CD4-positive, alpha-beta memory T cell (primary cell): ENCODE results near the gene MLLT3. TPM values are rescaled to one million over a fixed set of nuclear protein-coding genes. Genes with fewer than 3 reads are reported as not detected.

Experiments used
- CTCF ChIA-PET: fragments of 350-600 bp; sonication (Branson Sonifier 250); formaldehyde crosslinking; loops from one replicate; lab custom pipeline; 2021; ENCODE audit warnings: inconsistent platforms; ENCODE audit not compliant: partially characterized antibody; lab: Charles Lee
- POLR2A ChIA-PET: fragments of 350-600 bp; sonication (Branson Sonifier 250); formaldehyde crosslinking; loops from one replicate; lab custom pipeline; 2021; ENCODE audit not compliant: partially characterized antibody; lab: Charles Lee
- DNase-seq, 5 donors: peaks; one replicate each; pipeline versions ENCODE4 v3.0.0 to v3.0.0-alpha.2; 2020 to 2022; ENCODE audit warnings: mixed read lengths in 1 of 5
- H3K27ac ChIP-seq: one replicate; pipeline ENCODE4 v1.7.0; 2013; ENCODE audit warnings: low read depth, low read length
- H3K27me3 ChIP-seq: 2 replicates; pipeline ENCODE4 v1.7.0; 2013; ENCODE audit warnings: mild to moderate bottlenecking, low read length, moderate library complexity; ENCODE audit not compliant: insufficient read depth
- H3K36me3 ChIP-seq: 2 replicates; pipeline ENCODE4 v1.7.0; 2013; ENCODE audit warnings: mild to moderate bottlenecking, low read length, moderate library complexity; ENCODE audit not compliant: insufficient read depth
- H3K4me1 ChIP-seq: 2 replicates; pipeline ENCODE4 v1.7.0; 2013; ENCODE audit warnings: mild to moderate bottlenecking, low read length, moderate library complexity; ENCODE audit not compliant: insufficient read depth
- H3K4me3 ChIP-seq, 2 donors: one replicate each; pipeline ENCODE4 v1.7.0; 2013; ENCODE audit warnings: low read length in 2 of 2, mild to moderate bottlenecking in 1 of 2
- H3K9me3 ChIP-seq, 2 donors: one replicate each; pipeline ENCODE4 v1.7.0; 2013; ENCODE audit warnings: low read length in 2 of 2, control low read depth in 1 of 2; ENCODE audit not compliant: control insufficient read depth in 1 of 2
- H3K27ac Mint-ChIP-seq, 7 donors: one replicate each; pipeline ENCODE4 v1.8.0; 2020 to 2021; ENCODE audit warnings: mixed read lengths in 7 of 7, mild to moderate bottlenecking in 6 of 7, inconsistent platforms in 3 of 7, moderate library complexity in 3 of 7
- H3K27me3 Mint-ChIP-seq, 2 donors: one replicate each; pipeline ENCODE4 v1.8.0; 2020 to 2021; ENCODE audit warnings: mixed read lengths in 2 of 2
- H3K36me3 Mint-ChIP-seq, 2 donors: one replicate each; pipeline ENCODE4 v1.8.0; 2020 to 2021; ENCODE audit warnings: mixed read lengths in 2 of 2, inconsistent platforms in 1 of 2, mild to moderate bottlenecking in 1 of 2
- H3K4me1 Mint-ChIP-seq, 4 donors: one replicate each; pipeline ENCODE4 v1.8.0; 2020 to 2021; ENCODE audit warnings: mixed read lengths in 4 of 4, mild to moderate bottlenecking in 1 of 4
- H3K4me3 Mint-ChIP-seq, 8 donors: one replicate each; pipeline ENCODE4 v1.8.0; 2020 to 2021; ENCODE audit warnings: mixed read lengths in 8 of 8, mild to moderate bottlenecking in 7 of 8, moderate library complexity in 6 of 8, inconsistent platforms in 3 of 8
- H3K9me3 Mint-ChIP-seq, 8 donors: one replicate each; pipeline ENCODE4 v1.8.0; 2020 to 2021; ENCODE audit warnings: mixed read lengths in 8 of 8, mild to moderate bottlenecking in 5 of 8, inconsistent platforms in 3 of 8, moderate library complexity in 1 of 8
- intact Hi-C: fragments of 100-400 bp; cut with micrococcal nuclease; formaldehyde crosslinking; loops from one replicate; pipeline ENCODE4 v1.15.1; 2023
- polyA plus RNA-seq, 2 donors: library from polyadenylated mRNA; unstranded; fragments of 300-500 nt; fragmentation: Illumina TruSeq; gene quantifications; one replicate each; pipeline ENCODE4 v1.2.3, GENCODE V29; 2021
- total RNA-seq, 2 experiments: library from RNA; stranded (reverse); gene quantifications; one replicate each; pipeline ENCODE4 v1.2.3, GENCODE V29; 2021

MLLT3 gene
- total and polyA plus RNA-seq, 4 experiments from 2014 or later, result 20.7 to 54.4 (median 42.5) TPM

DNA sequence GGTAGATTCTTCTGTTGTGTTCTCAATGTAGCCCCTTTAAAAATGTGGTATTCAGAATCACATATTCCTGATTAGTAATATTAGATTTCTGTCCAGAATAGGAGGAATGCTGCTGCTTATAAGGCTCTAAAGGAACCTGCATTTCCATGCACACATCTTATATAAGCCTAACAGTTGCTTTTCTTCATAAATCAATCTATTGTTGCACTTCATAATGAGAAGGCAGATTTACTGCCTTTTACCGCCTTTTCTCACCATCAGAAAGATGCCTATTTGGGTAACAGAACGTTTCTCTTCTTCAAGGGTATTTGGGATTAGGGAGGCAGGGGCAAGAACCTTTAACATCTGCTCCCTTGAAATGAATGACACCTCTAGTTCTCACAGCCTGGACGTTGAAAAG is 243.4 kb downstream of the MLLT3 start:
- Mint-ChIP-seq H3K27ac (no peak overlapping the region), H3K4me1 (peaks cover 29 to 52% (median 41%) of the 10 kb centered on the region in 4 donors), H3K9me3 (no peaks in the 10 kb centered on the region), H3K36me3 (peaks cover 4 to 21% of the 10 kb centered on the region in 2 donors), H3K4me3 (no peak overlapping the region), H3K27me3 (no peaks in the 10 kb centered on the region)
- intact Hi-C loops, result no loop called here
- H3K4me3 ChIP-seq, result no peak overlapping the region
- no peak overlapping the region for H3K27ac ChIP-seq
- H3K9me3 ChIP-seq, result no peaks in the 10 kb centered on the region
- CTCF ChIA-PET, result no interaction called here
- POLR2A ChIA-PET, result no interaction called here
- peaks cover 4% of the 10 kb centered on the region for H3K4me1 ChIP-seq
- H3K36me3 ChIP-seq, result no peaks in the 10 kb centered on the region
- H3K27me3 ChIP-seq, result no peaks in the 10 kb centered on the region
- DNase-seq, result no peak

GRCh38 chr9:20377790-20378189 is 244.5 kb downstream of the MLLT3 start:
- H3K4me1 ChIP-seq, result peaks cover 8% of the 10 kb centered on the region
- H3K27me3 ChIP-seq, result no peaks in the 10 kb centered on the region
- ChIA-PET CTCF (interaction anchor here (1.4 kb wide), 1 partner anchor 18 kb away, joined by 5 read pairs; no protein-coding TSS in a partner anchor), POLR2A (no interaction called here)
- H3K9me3 ChIP-seq, result no peaks in the 10 kb centered on the region
- H3K27me3 Mint-ChIP-seq, result no peaks in the 10 kb centered on the region
- intact Hi-C loops, result no loop called here
- H3K27ac ChIP-seq, result no peak overlapping the region
- DNase-seq, result no peak
- no peak overlapping the region for H3K4me3 Mint-ChIP-seq
- H3K4me3 ChIP-seq, result no peak overlapping the region
- H3K36me3 Mint-ChIP-seq, result peaks cover 4 to 21% of the 10 kb centered on the region in 2 donors
- peaks cover 23 to 52% (median 41%) of the 10 kb centered on the region in 4 donors for H3K4me1 Mint-ChIP-seq
- H3K27ac Mint-ChIP-seq, result peak overlapping the region in 1 of 7 donors; percentile 1
- H3K36me3 ChIP-seq, result no peaks in the 10 kb centered on the region
- no peaks in the 10 kb centered on the region for H3K9me3 Mint-ChIP-seq

DNA sequence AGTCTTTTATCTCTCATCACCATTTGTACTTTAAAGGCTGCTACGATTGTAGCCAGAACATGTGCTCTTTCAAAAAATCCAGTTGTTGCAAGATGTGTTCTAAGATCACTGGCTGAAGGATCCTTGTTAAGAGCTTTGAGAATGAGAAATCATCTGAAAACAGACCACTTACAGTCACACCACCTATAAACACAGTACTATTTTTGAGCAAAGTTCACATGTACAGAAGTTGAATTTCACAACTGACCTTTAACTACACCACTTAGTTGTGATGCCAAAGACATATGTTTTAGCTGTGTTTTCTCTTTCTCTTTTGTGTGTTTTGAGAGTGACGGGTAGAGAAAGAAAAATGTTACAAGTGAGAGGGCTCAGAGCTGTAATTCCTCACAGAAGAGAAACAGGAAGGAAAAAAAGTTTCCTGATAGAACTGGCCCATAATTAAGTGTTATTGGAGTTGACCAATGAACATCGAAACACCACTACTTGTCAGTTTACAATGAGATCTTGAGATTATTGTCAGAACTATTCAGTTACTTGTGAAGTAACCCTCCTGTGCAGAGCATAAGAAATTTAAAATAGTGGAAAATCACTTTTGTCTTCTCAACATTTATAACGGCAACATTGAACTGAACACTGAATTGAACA is 245.4 kb downstream of the MLLT3 start:
- peaks cover 5 to 22% of the 10 kb centered on the region in 2 donors for H3K36me3 Mint-ChIP-seq
- Histone ChIP-seq H3K27me3 (no peaks in the 10 kb centered on the region), H3K9me3 (no peaks in the 10 kb centered on the region), H3K4me1 (peaks cover 10% of the 10 kb centered on the region), H3K4me3 (no peak overlapping the region), H3K36me3 (no peaks in the 10 kb centered on the region), H3K27ac (no peak overlapping the region)
- H3K4me1 Mint-ChIP-seq, result peaks cover 20 to 48% (median 36%) of the 10 kb centered on the region in 4 donors
- H3K27ac Mint-ChIP-seq, result peak overlapping the region in 2 of 7 donors; percentile 4 to 22
- H3K27me3 Mint-ChIP-seq, result no peaks in the 10 kb centered on the region
- intact Hi-C loops, result no loop called here
- no peak for DNase-seq
- no peaks in the 10 kb centered on the region for H3K9me3 Mint-ChIP-seq
- peak overlapping the region in 2 of 8 donors; percentile 18 to 27 for H3K4me3 Mint-ChIP-seq
- POLR2A ChIA-PET, result no interaction called here
- CTCF ChIA-PET, result interaction anchor here (1.4 kb wide), 1 partner anchor 18 kb away, joined by 5 read pairs; no protein-coding TSS in a partner anchor

DNA sequence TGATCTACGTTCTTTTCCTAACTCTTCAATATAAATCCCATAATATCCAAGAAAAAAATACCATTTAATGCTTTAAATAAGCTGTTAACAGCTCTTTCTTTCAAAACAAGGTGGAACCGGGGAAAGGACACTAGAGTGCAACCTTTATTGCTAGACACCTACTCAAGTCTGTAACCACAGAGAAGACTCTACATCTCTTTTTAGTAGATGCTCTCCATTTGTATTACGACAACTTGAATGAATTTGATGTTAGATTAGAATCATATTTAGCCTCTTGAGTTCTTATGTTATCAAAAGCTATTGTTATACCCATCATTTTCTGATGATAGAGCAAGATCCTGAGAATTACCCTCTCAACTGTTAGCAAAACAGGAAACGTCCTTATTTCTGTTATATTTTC is 246.3 kb downstream of the MLLT3 start:
- CTCF ChIA-PET, result interaction anchor here (0.7 kb wide), 1 partner anchor 48 kb away, joined by 3 read pairs; no protein-coding TSS in a partner anchor
- intact Hi-C loops, result no loop called here
- Mint-ChIP-seq H3K27ac (peak overlapping the region in 2 of 7 donors; percentile 29 to 32), H3K4me3 (peak overlapping the region in 1 of 8 donors; percentile 13), H3K27me3 (no peaks in the 10 kb centered on the region), H3K36me3 (peaks cover 6 to 25% of the 10 kb centered on the region in 2 donors), H3K4me1 (peaks cover 26 to 56% (median 43%) of the 10 kb centered on the region in 4 donors), H3K9me3 (no peaks in the 10 kb centered on the region)
- no peak overlapping the region for H3K27ac ChIP-seq
- H3K9me3 ChIP-seq, result no peaks in the 10 kb centered on the region
- H3K27me3 ChIP-seq, result no peaks in the 10 kb centered on the region
- POLR2A ChIA-PET, result no interaction called here
- H3K4me1 ChIP-seq, result peaks cover 10% of the 10 kb centered on the region
- DNase-seq, result no peak
- no peak overlapping the region for H3K4me3 ChIP-seq
- no peaks in the 10 kb centered on the region for H3K36me3 ChIP-seq

GRCh38 chr9:20373263-20373662 is 249.0 kb downstream of the MLLT3 start:
- DNase-seq, result no peak
- H3K36me3 Mint-ChIP-seq, result peaks cover 3 to 29% of the 10 kb centered on the region in 2 donors
- peaks cover 32 to 68% (median 52%) of the 10 kb centered on the region in 4 donors for H3K4me1 Mint-ChIP-seq
- H3K27me3 Mint-ChIP-seq, result no peaks in the 10 kb centered on the region
- Histone ChIP-seq H3K27ac (no peak overlapping the region), H3K27me3 (no peaks in the 10 kb centered on the region), H3K4me3 (no peak overlapping the region), H3K4me1 (peaks cover 16% of the 10 kb centered on the region), H3K9me3 (no peaks in the 10 kb centered on the region), H3K36me3 (no peaks in the 10 kb centered on the region)
- peak overlapping the region in 3 of 7 donors; percentile 22 to 47 (median 37) for H3K27ac Mint-ChIP-seq
- H3K4me3 Mint-ChIP-seq, result no peak overlapping the region
- intact Hi-C loops, result no loop called here
- CTCF ChIA-PET, result no interaction called here
- peaks cover 0 to 2% (median 0%) of the 10 kb centered on the region in 8 donors for H3K9me3 Mint-ChIP-seq
- POLR2A ChIA-PET, result no interaction called here

DNA sequence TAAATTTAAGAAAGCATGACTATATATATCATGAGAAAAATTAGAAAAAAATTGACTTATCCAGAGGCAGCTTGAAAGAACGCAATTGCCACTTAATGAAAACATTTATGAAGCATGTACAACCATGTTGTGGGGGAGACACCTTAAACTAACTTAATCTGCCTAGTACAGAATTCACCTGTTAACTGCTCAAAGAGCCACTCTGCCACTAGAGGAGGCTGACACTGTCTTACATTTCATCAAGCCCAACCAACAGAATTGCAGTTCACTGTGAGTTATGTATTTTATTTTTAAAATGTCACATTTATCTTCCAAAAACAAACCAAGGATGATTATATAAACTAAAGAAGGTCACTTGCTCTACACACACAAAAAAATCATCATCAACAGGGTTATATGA is 252.9 kb downstream of the MLLT3 start:
- H3K4me1 Mint-ChIP-seq, result peaks cover 29 to 51% (median 40%) of the 10 kb centered on the region in 4 donors
- Histone ChIP-seq H3K4me1 (peaks cover 16% of the 10 kb centered on the region), H3K36me3 (no peaks in the 10 kb centered on the region), H3K4me3 (no peak overlapping the region), H3K9me3 (no peaks in the 10 kb centered on the region), H3K27ac (no peak overlapping the region), H3K27me3 (no peaks in the 10 kb centered on the region)
- no peak overlapping the region for H3K27ac Mint-ChIP-seq
- H3K9me3 Mint-ChIP-seq, result peaks cover 0 to 2% (median 0%) of the 10 kb centered on the region in 8 donors
- no peaks in the 10 kb centered on the region for H3K27me3 Mint-ChIP-seq
- CTCF ChIA-PET, result interaction anchor here (1.1 kb wide), 1 partner anchor 14 kb away, joined by 3 read pairs; no protein-coding TSS in a partner anchor
- H3K36me3 Mint-ChIP-seq, result peaks cover 22 to 34% of the 10 kb centered on the region in 2 donors
- POLR2A ChIA-PET, result no interaction called here
- no peak for DNase-seq
- intact Hi-C loops, result loop anchor here (10.0 kb wide), 1 partner anchor 55 kb away; no protein-coding TSS in a partner anchor
- H3K4me3 Mint-ChIP-seq, result no peak overlapping the region

DNA sequence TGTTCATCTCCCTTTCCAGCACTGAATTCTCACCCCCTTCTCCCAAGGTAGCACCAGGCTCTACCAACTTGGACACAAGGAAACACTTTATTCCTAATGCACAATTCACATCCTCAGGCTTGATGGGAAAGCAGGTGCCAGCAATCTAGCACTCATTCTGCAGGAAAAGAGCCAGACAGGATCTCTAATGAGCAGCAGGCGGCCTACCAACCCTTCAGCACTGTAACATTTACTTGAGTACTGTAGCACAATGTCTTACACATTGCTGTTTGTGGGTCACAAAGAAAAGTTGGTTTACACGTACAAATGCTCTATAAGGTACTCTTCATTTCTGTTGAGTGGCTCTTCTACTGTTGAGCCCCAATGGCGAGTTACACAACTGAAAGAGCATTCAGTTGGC is 254.4 kb downstream of the MLLT3 start:
- Histone ChIP-seq H3K27ac (no peak overlapping the region), H3K27me3 (no peaks in the 10 kb centered on the region), H3K36me3 (no peaks in the 10 kb centered on the region), H3K4me3 (no peak overlapping the region), H3K4me1 (peaks cover 9% of the 10 kb centered on the region), H3K9me3 (no peaks in the 10 kb centered on the region)
- peaks cover 0 to 2% (median 0%) of the 10 kb centered on the region in 8 donors for H3K9me3 Mint-ChIP-seq
- intact Hi-C loops, result loop anchor here (10.0 kb wide), 1 partner anchor 57 kb away; no protein-coding TSS in a partner anchor
- no peaks in the 10 kb centered on the region for H3K27me3 Mint-ChIP-seq
- H3K27ac Mint-ChIP-seq, result peak overlapping the region in 3 of 7 donors; percentile 22 to 81 (median 37)
- no peak for DNase-seq
- ChIA-PET POLR2A (no interaction called here), CTCF (interaction anchor here (1.0 kb wide), 1 partner anchor 11 kb away, joined by 3 read pairs; no protein-coding TSS in a partner anchor)
- no peak overlapping the region for H3K4me3 Mint-ChIP-seq
- peaks cover 32 to 50% (median 39%) of the 10 kb centered on the region in 4 donors for H3K4me1 Mint-ChIP-seq
- H3K36me3 Mint-ChIP-seq, result peaks cover 31 to 38% of the 10 kb centered on the region in 2 donors
